Nephron progenitor cell (in vitro differentiated cells): ENCODE results near the gene CENPQ.

Experiments used
- DNase-seq: peaks from one replicate; pipeline ENCODE4 v3.0.0; 2021
- H3K27ac Mint-ChIP-seq: 2 replicates; pipeline ENCODE4 v1.8.0; 2021; ENCODE audit warnings: mild to moderate bottlenecking, moderate library complexity, mixed read lengths
- H3K27me3 Mint-ChIP-seq: 2 replicates; pipeline ENCODE4 v1.8.0; 2021; ENCODE audit warnings: mild to moderate bottlenecking, low read depth, mixed read lengths; ENCODE audit not compliant: poor library complexity
- H3K36me3 Mint-ChIP-seq: 2 replicates; pipeline ENCODE4 v1.8.0; 2021; ENCODE audit warnings: low read depth, mixed read lengths
- H3K4me1 Mint-ChIP-seq: 2 replicates; pipeline ENCODE4 v1.8.0; 2021; ENCODE audit warnings: mixed read lengths
- H3K4me3 Mint-ChIP-seq: 2 replicates; pipeline ENCODE4 v1.8.0; 2021; ENCODE audit warnings: mild to moderate bottlenecking, moderate library complexity, mixed read lengths
- H3K9me3 Mint-ChIP-seq: 2 replicates; pipeline ENCODE4 v1.8.0; 2021; ENCODE audit warnings: mild to moderate bottlenecking, moderate library complexity, mixed read lengths
- TF ChIP-seq, protein P1 (sequence below): fragments of 200-600 bp; sonication (generic); IDR thresholded peaks from 2 replicates; pipeline ENCODE4 v1.5.0; 2021; ENCODE audit warnings: antibody characterized with exemption

CENPQ gene

GRCh38 chr6:49453221-49453620 lies 9.9 kb upstream of the CENPQ start:
- peaks cover 38% of the 10 kb centered on the region for H3K36me3 Mint-ChIP-seq
- no peaks in the 10 kb centered on the region for H3K9me3 Mint-ChIP-seq
- H3K27me3 Mint-ChIP-seq = no peaks in the 10 kb centered on the region
- H3K27ac Mint-ChIP-seq = no peak overlapping the region
- H3K4me1 Mint-ChIP-seq = no peaks in the 10 kb centered on the region
- TF ChIP-seq, protein P1, sequence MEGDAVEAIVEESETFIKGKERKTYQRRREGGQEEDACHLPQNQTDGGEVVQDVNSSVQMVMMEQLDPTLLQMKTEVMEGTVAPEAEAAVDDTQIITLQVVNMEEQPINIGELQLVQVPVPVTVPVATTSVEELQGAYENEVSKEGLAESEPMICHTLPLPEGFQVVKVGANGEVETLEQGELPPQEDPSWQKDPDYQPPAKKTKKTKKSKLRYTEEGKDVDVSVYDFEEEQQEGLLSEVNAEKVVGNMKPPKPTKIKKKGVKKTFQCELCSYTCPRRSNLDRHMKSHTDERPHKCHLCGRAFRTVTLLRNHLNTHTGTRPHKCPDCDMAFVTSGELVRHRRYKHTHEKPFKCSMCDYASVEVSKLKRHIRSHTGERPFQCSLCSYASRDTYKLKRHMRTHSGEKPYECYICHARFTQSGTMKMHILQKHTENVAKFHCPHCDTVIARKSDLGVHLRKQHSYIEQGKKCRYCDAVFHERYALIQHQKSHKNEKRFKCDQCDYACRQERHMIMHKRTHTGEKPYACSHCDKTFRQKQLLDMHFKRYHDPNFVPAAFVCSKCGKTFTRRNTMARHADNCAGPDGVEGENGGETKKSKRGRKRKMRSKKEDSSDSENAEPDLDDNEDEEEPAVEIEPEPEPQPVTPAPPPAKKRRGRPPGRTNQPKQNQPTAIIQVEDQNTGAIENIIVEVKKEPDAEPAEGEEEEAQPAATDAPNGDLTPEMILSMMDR = peak; percentile 31
- no peak for DNase-seq
- no peak overlapping the region for H3K4me3 Mint-ChIP-seq

DNA sequence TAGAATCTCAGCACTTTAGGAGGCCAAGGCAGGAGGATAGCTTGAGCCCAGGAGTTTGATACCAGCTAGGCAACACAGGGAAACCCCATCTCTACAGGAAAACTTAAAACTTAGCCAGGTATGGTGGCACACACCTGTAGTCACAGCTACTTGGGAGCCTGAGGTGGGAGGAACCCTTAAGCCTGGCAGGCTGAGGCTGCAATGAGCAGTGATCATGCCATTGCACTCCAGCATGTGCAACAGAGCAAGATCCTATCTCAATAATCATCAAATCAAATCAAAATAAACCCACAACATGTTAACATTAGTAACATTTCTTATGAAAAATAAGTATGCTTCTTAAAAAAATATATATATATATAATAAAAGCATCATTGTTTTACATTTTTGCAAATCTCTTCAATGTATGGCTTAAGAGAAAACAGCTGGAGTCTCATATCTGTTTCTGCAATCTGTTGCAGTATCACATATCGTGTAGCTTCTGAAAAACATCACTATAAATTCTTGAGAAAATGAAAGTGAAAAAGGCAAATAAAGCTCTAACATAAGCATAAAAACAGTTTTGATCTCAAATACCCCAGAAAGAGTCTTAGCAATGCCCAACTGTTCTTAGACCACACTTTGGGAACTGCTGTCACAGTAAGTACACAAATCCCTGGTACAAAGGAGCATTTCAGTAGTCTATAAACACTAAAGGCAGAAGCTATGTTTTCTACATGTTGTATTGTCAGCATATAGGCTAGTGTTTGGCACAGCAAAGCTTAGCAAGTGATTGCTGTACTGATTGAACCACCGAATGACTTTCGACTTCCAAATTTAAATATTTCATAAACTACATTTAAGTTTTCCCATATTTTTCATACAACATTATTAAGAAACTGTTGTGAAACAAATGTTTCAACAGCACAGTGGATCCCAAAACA lies 8.1 kb upstream of the CENPQ start:
- no peaks in the 10 kb centered on the region for H3K4me1 Mint-ChIP-seq
- DNase-seq = no peak

DNA sequence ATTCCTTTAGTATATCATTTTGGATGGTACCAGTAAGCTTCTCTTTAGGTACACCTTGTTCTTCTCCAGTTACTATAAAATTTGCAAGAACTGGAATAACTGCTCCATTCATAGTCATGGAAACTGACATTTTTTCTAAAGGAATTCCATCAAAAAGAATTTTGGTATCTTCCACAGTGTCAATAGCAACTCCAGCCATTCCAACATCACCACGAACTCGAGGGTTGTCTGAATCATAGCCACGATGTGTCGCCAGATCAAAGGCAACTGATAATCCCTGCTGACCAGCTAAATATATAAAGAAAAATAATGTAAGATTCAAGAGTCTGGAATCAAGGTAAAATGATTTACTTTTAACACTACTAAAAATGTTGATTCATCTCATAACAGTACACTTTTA lies 5.4 kb upstream of the CENPQ start:
- no peaks in the 10 kb centered on the region for H3K27me3 Mint-ChIP-seq
- H3K4me1 Mint-ChIP-seq = peaks cover 18% of the 10 kb centered on the region
- no peak overlapping the region for H3K27ac Mint-ChIP-seq
- no peak for DNase-seq
- H3K9me3 Mint-ChIP-seq = no peaks in the 10 kb centered on the region
- H3K4me3 Mint-ChIP-seq = no peak overlapping the region
- peaks cover 24% of the 10 kb centered on the region for H3K36me3 Mint-ChIP-seq
- TF ChIP-seq, protein P1 = no peak

More for the DNA sequence above, 8.1 kb upstream of the CENPQ start:
- H3K27ac Mint-ChIP-seq = no peak overlapping the region
- no peaks in the 10 kb centered on the region for H3K27me3 Mint-ChIP-seq
- TF ChIP-seq, protein P1 = no peak
- H3K9me3 Mint-ChIP-seq = no peaks in the 10 kb centered on the region
- H3K4me3 Mint-ChIP-seq = no peak overlapping the region
- peaks cover 35% of the 10 kb centered on the region for H3K36me3 Mint-ChIP-seq

GRCh38 chr6:49462071-49462470 lies 1.1 kb upstream of the CENPQ start:
- Mint-ChIP-seq H3K9me3 (no peaks in the 10 kb centered on the region), H3K27ac (no peak overlapping the region), H3K27me3 (no peaks in the 10 kb centered on the region), H3K4me3 (peak overlapping the region; percentile 99), H3K4me1 (peaks cover 30% of the 10 kb centered on the region), H3K36me3 (peaks cover 13% of the 10 kb centered on the region)
- TF ChIP-seq, protein P1 = no peak
- no peak for DNase-seq

GRCh38 chr6:49462599-49462926 lies 607 bp upstream of the CENPQ start:
- DNase-seq = no peak
- H3K27ac Mint-ChIP-seq = peak overlapping the region; percentile 98
- peaks cover 30% of the 10 kb centered on the region for H3K4me1 Mint-ChIP-seq
- no peaks in the 10 kb centered on the region for H3K9me3 Mint-ChIP-seq
- peak overlapping the region; percentile 99 for H3K4me3 Mint-ChIP-seq
- H3K36me3 Mint-ChIP-seq = peaks cover 14% of the 10 kb centered on the region
- TF ChIP-seq, protein P1 = no peak
- H3K27me3 Mint-ChIP-seq = no peaks in the 10 kb centered on the region

DNA sequence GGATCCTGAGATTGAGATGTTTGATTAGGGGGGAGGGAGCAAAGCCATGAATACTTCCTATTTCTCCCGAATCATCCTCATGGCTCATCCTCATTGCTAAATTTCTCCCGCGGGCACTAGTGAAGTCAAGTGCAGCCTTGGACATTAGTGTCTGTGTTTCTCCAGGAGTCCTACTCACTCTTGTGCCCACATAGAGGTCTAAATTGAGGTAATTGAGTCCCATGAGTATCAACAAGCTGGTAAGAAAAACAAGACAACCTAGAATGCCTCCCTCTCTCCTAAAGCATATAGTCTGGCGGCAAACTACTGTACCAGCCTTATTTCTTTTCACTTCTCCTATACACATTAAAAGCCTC lies 420 bp downstream of the CENPQ start:
- H3K4me3 Mint-ChIP-seq = peak overlapping the region; percentile 99
- peak overlapping the region; percentile 98 for H3K27ac Mint-ChIP-seq
- TF ChIP-seq, protein P1 = no peak
- DNase-seq = no peak
- peaks cover 11% of the 10 kb centered on the region for H3K36me3 Mint-ChIP-seq
- no peaks in the 10 kb centered on the region for H3K27me3 Mint-ChIP-seq
- peaks cover 30% of the 10 kb centered on the region for H3K4me1 Mint-ChIP-seq
- H3K9me3 Mint-ChIP-seq = no peaks in the 10 kb centered on the region
